Nephron (organoid): ENCODE data around the gene AFF3.

Experiments used
- H3K27ac Mint-ChIP-seq, 3 experiments: 2 replicates each; pipeline ENCODE4 v1.8.0; 2020; ENCODE audit warnings: mixed read lengths in 3 of 3, mild to moderate bottlenecking in 2 of 3, moderate library complexity in 1 of 3
- H3K27me3 Mint-ChIP-seq: 2 replicates; pipeline ENCODE4 v1.8.0; 2021; ENCODE audit warnings: low read depth, mild to moderate bottlenecking, moderate library complexity, mixed read lengths
- H3K36me3 Mint-ChIP-seq: 2 replicates; pipeline ENCODE4 v1.8.0; 2020; ENCODE audit warnings: low read depth, mixed read lengths
- H3K4me1 Mint-ChIP-seq: 2 replicates; pipeline ENCODE4 v1.8.0; 2020; ENCODE audit warnings: mixed read lengths
- H3K4me3 Mint-ChIP-seq, 3 experiments: 2 replicates each; pipeline ENCODE4 v1.8.0; 2020; ENCODE audit warnings: mild to moderate bottlenecking in 3 of 3, mixed read lengths in 3 of 3, moderate library complexity in 2 of 3
- H3K9me3 Mint-ChIP-seq: 2 replicates; pipeline ENCODE4 v1.8.0; 2020; ENCODE audit warnings: mixed read lengths
- TF ChIP-seq, protein P1 (sequence below), 3 experiments: fragments of 200-600 bp; sonication (generic); IDR thresholded peaks; one replicate each; pipeline ENCODE4 v1.5.0; 2021; ENCODE audit warnings: antibody characterized with exemption in 3 of 3; ENCODE audit not compliant: unreplicated experiment in 3 of 3

The AFF3 gene

GRCh38 chr2:100021791-100022340 lies 120.5 kb downstream of the AFF3 start:
- Mint-ChIP-seq H3K27me3 (no peaks in the 10 kb centered on the region), H3K9me3 (peaks cover 13% of the 10 kb centered on the region), H3K4me3 (no peak overlapping the region), H3K4me1 (peaks cover 23% of the 10 kb centered on the region), H3K36me3 (peaks cover 27% of the 10 kb centered on the region), H3K27ac (no peak overlapping the region)
- TF ChIP-seq, protein P1, sequence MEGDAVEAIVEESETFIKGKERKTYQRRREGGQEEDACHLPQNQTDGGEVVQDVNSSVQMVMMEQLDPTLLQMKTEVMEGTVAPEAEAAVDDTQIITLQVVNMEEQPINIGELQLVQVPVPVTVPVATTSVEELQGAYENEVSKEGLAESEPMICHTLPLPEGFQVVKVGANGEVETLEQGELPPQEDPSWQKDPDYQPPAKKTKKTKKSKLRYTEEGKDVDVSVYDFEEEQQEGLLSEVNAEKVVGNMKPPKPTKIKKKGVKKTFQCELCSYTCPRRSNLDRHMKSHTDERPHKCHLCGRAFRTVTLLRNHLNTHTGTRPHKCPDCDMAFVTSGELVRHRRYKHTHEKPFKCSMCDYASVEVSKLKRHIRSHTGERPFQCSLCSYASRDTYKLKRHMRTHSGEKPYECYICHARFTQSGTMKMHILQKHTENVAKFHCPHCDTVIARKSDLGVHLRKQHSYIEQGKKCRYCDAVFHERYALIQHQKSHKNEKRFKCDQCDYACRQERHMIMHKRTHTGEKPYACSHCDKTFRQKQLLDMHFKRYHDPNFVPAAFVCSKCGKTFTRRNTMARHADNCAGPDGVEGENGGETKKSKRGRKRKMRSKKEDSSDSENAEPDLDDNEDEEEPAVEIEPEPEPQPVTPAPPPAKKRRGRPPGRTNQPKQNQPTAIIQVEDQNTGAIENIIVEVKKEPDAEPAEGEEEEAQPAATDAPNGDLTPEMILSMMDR (IDR thresholded peaks at IDR 0.05; ENCODE audit: unreplicated experiment in 3 of 3), result no peak

DNA sequence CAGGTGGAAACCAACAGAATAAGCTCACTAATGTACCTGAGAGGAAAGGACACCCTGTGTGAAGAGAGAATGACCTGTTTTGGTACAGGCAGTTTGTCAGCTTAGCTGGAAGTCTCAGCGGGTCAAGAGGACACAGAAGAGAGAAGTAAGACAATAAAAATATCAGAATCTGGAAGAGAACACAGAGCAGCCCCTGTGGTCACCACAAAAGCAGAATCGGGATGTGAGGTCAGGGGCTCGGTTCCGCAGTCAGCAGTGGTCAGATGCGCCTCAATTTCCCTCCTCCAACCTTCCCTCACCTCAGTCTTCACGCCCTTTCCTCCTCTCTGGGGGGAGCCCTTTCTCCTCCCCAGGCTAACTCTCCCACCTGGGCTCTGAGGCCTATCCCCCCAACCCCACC lies 122.9 kb downstream of the AFF3 start:
- H3K36me3 Mint-ChIP-seq, result peaks cover 8% of the 10 kb centered on the region
- H3K4me1 Mint-ChIP-seq, result peaks cover 23% of the 10 kb centered on the region
- H3K27ac Mint-ChIP-seq, result no peak overlapping the region
- no peaks in the 10 kb centered on the region for H3K9me3 Mint-ChIP-seq
- H3K4me3 Mint-ChIP-seq, result no peak overlapping the region
- TF ChIP-seq, protein P1 (IDR thresholded peaks at IDR 0.05; ENCODE audit: unreplicated experiment in 3 of 3), result no peak
- no peaks in the 10 kb centered on the region for H3K27me3 Mint-ChIP-seq

DNA sequence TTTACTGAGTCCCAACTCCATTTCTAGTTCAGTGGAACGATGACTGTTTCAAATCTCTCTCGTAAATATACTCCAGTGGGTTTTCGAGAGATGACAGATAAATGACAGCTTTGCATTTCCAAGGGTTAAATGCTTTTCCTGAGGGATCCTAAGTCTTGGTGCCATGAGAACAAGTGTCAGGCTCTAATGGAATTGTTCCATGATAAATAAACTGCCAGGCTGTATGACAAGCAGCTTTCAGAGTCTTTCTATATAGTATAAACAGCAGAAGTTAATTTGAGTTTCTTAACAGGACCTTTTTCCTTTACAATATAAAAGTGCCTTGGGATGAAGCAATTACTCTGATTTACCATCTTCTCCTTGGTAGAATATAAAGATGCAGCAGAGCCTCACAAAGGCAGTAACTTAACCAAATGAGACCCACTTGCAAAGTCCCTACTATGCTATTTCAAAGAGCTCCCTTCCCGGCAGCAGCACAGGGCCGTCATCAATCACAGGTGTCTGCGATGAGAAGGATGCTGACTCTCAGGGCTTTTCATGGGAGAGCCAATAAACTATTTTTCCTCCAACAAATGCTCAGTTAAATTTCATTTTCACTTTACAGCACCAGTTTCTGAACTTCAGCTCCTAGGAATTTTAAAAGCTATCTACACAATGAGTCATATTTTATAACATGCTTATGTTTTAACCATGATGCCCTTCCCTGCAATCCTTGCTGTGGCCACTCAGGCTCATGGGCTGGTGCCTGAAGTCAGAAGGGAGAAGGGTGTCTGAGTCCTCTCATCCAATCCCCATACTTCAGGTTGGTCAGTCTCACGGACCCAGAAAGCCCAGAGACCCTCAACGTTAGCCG lies 123.8 kb downstream of the AFF3 start:
- H3K4me1 Mint-ChIP-seq, result peaks cover 30% of the 10 kb centered on the region
- TF ChIP-seq, protein P1 (IDR thresholded peaks at IDR 0.05; ENCODE audit: unreplicated experiment in 3 of 3), result no peak
- H3K27ac Mint-ChIP-seq, result peak overlapping the region in 2 of 3 experiments; percentile 15 to 64
- no peak overlapping the region for H3K4me3 Mint-ChIP-seq
- peaks cover 7% of the 10 kb centered on the region for H3K36me3 Mint-ChIP-seq
- H3K9me3 Mint-ChIP-seq, result no peaks in the 10 kb centered on the region
- H3K27me3 Mint-ChIP-seq, result no peaks in the 10 kb centered on the region

DNA sequence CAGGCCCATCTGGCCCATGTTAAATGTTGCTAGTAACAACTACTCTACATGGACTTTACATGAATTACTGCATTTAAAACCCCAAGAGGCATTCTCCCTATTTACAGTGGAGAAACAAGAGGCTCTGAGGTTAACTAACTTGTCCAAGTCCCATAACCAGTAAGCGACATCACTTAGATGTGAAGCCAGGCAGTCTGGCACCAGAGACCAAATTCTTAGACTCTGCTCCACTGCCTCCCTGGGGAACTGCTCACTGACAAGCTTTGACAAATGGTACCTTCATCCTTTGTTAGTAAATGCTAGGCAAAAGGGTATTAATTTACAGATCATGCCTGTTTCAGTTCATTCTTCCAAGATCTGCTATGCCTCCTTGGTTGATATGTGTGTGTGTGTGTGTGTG lies 124.8 kb downstream of the AFF3 start:
- peaks cover 7% of the 10 kb centered on the region for H3K36me3 Mint-ChIP-seq
- H3K4me1 Mint-ChIP-seq, result peaks cover 37% of the 10 kb centered on the region
- H3K27me3 Mint-ChIP-seq, result no peaks in the 10 kb centered on the region
- no peaks in the 10 kb centered on the region for H3K9me3 Mint-ChIP-seq
- TF ChIP-seq, protein P1 (IDR thresholded peaks at IDR 0.05; ENCODE audit: unreplicated experiment in 3 of 3), result no peak
- H3K4me3 Mint-ChIP-seq, result no peak overlapping the region
- H3K27ac Mint-ChIP-seq, result peak overlapping the region in 1 of 3 experiments; percentile 52

GRCh38 chr2:100016756-100017155 lies 125.6 kb downstream of the AFF3 start:
- Mint-ChIP-seq H3K27ac (no peak overlapping the region), H3K27me3 (no peaks in the 10 kb centered on the region), H3K36me3 (peaks cover 7% of the 10 kb centered on the region), H3K9me3 (no peaks in the 10 kb centered on the region), H3K4me1 (peaks cover 46% of the 10 kb centered on the region), H3K4me3 (no peak overlapping the region)
- TF ChIP-seq, protein P1 (IDR thresholded peaks at IDR 0.05; ENCODE audit: unreplicated experiment in 3 of 3), result no peak
